Sciatic nerve (tissue), 2 donors: ENCODE results near the gene ADPRHL1. TPM values are rescaled to one million over a fixed set of nuclear protein-coding genes. Genes with fewer than 3 reads are reported as not detected.

Source experiments
- ATAC-seq: fragments of 200-7000 bp; cut with Tn5 transposase; one replicate; pipeline ENCODE4 v1.9.1; 2020; ENCODE audit warnings: mild to moderate bottlenecking, moderate library complexity
- DNase-seq: peaks from one replicate; pipeline ENCODE4 v3.0.0-alpha.2; 2020; ENCODE audit warnings: low spot score
- intact Hi-C: fragments of 100-400 bp; cut with DNase I; formaldehyde crosslinking; loops from one replicate; pipeline ENCODE4 v1.14.2; 2022
- total RNA-seq: library from RNA; stranded (reverse); fragmentation: NEBNext Ultra II Directional; extraction: Animal tissue kit (Norgen Biotek cat#: 25700); gene quantifications from one replicate; pipeline ENCODE4 v1.2.1, GENCODE V29; 2021
- donor health status: DM: no; HTN: no; CAD: no.
- donor health status: DM: no; HTN: no; CAD: no.

Gene ADPRHL1
- total RNA-seq, 1 donor from 2014 or later: 14.5 TPM

DNA sequence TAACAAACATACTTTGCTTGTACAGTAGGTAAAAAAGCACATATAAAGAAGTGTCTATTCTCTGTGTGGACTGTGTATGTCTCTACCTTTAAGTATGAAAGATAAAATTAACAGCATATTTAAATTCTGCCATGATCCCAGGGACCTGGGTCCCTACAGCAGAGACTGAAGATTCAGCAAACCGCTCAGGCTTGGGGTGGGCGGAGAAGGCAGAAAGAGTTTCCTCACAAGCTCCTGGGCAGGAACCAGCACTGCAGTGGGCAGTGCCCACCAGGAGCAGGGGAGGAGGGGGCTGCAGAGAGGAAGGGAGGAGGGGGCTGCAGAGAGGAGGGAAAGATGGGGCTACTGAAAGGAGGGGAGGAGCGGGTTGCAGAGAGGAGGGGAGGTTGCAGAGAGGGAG is 44.7 kb downstream of the ADPRHL1 start:
- ATAC-seq (no peak), DNase-seq (peak; percentile 53)
- intact Hi-C loops: no loop called here

- intact Hi-C loops: no loop called here
- ATAC-seq: peak; percentile 16
Measured at GRCh38 chr13:113407531-113408393, 45.5 kb downstream of the ADPRHL1 start.

DNA sequence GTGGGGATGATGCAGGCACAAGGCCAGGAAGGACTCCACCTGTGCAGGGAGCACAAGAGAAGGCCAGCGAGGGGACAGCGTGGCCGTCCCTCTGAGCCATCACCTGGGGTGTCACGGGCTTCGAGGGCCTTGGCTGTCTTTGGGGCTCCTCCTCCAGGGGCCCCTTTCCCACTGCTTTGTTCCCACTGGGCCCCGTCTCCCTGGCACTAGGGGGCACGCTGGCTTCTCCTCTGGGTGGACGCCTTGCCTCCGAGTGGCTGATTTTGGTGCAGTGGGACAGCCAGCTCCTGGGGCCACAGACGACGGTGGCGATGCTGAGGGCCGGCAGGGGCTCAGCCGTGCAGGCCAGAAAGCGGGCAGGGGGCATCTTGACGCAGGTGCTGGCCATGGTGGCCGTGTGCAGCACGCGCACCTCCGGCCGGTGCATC is 46.2 kb downstream of the ADPRHL1 start:
- intact Hi-C loops: no loop called here
- ATAC-seq: no peak
- peak; percentile 54 for DNase-seq

More at GRCh38 chr13:113407531-113408393, 45.5 kb downstream of the ADPRHL1 start:
- peak; percentile 54 for DNase-seq

GRCh38 chr13:113406321-113407102 is 46.8 kb downstream of the ADPRHL1 start:
- no peak for ATAC-seq
- DNase-seq: peak; percentile 55
- intact Hi-C loops: no loop called here

DNA sequence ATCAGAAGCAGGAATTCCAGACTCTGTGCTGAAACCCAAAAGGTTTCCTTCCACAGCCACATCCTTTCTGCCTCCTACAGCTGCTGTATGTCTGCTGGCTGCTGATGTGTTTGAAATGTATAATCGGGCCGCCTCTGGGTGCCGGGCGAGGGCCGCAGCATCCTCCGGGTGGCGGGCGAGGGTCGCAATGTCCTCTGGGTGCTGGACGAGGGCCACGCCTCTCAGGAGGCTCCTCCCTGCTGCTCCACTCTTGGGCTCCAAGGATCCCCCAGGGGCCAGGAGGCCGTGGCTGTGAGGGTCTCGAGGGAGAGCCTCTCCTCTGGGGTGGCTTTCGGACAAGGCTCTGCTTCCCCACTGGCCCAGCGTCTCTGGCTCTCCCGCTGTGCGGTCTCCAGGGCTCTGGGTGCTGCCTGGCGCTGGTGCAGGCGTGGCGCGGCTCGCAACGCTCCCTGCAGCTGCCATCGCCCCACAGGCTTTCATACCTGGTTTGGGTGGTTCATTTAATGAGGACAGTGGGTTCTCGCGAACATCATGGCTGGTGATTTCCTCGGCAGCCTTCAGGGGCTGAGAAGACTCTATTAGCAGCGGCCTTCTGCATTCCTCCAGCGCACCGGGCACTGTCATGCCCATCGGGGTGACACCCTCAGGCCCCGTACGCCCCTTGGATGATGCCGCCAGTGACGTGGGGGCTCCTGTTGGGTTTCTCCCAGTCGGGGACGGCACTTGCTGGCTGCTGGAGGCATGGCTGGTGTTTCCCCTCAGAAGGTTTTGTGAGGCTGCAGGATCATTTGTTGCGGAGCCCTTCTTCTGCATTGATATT is 47.6 kb downstream of the ADPRHL1 start:
- DNase-seq (no peak), ATAC-seq (no peak)
- intact Hi-C loops: no loop called here

DNA sequence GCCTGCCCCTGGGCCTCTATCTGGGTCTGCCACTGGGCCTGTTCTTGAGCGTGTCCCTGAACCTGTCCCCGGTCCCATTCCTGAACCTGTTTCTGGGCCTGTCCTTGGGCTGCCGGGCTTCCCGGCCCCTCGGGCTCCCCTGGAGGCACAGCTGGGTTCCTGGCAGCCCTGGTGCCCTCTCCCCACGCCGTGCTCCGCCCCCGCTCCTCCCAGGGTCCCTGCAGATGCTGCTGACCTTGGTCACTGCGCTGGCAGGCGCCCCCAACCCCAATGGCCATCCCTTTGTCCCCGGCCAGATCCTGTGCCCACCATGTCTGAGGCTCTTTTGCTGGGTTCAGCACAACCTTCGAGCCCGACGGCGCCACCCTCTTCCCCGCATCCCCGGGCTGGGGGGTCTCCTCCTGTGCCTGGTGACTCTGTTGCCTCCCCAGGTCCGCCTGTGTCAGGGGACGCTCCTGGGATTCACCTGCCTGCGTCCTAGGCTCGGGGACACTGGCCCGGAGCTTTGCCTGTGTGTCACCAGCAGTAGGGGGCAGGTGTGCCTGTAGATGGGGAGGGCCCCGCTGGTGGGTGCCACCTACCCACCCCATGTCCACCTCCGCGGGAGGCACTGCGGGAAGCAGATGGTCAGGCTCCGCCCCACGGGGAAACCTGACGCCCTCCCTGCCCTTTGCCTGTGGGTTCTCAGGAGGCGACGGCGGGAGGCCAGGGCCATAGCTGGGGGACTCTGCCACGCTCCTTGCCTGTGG is 48.4 kb downstream of the ADPRHL1 start:
- no peak for ATAC-seq
- intact Hi-C loops: no loop called here
- DNase-seq: no peak

DNA sequence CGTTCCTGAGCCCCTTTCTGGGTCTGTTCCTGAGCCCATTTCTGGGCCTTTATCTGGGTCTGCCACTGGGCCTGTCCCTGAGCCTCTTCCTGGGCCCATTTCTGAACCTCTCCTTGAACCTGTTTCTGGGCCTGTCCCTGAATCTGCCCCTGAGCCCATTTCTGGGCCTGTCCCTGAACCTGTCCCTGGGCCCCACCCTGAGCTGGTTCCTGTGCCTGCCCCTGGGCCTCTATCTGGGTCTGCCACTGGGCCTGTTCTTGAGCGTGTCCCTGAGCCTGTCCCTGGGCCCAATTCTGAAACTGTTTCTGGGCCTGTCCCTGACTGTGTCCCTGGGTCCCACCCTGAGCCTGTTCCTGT is 48.9 kb downstream of the ADPRHL1 start:
- intact Hi-C loops: no loop called here
- ATAC-seq: no peak
- DNase-seq: no peak

GRCh38 chr13:113403255-113404104 is 49.8 kb downstream of the ADPRHL1 start:
- ATAC-seq (no peak), DNase-seq (no peak)
- intact Hi-C loops: no loop called here

DNA sequence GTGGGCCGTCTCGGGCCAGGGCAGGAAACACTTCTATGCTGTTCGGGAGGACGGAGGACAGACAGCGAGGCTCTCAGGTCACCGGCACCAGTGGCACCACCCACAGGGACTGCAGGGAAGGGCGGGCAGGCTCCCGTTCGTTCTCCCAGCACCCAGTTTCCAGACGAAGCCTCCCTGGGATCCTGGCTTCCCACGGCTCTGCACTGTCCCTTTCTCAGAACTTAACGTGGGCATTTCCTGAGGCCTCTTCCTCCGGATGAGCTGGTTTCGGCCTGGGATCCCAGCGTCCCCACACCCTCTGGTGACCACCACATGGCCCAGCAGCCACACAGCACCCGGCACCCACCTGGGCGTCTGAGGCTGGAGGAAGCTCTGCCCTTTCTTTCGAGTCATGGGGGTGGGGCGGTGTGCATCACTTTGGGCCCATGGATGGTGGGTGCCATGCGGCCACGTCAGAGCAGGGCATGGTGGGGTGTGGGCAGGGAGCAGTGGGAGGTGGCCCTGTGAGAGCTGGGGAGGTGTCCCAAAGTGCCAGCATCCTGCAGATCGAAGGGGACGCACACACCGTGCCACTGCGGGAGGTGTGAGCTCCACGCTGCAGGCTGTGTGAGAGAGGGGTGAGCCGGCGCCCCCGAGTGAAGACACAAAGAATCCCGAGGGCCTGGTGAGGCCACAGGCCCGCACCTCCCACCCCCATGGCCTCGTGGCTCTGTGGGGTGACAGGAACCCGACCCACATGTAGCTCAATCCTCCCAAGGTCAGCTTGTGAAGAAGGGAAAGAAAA is 50.6 kb downstream of the ADPRHL1 start:
- DNase-seq (no peak), ATAC-seq (no peak)
- intact Hi-C loops: no loop called here

DNA sequence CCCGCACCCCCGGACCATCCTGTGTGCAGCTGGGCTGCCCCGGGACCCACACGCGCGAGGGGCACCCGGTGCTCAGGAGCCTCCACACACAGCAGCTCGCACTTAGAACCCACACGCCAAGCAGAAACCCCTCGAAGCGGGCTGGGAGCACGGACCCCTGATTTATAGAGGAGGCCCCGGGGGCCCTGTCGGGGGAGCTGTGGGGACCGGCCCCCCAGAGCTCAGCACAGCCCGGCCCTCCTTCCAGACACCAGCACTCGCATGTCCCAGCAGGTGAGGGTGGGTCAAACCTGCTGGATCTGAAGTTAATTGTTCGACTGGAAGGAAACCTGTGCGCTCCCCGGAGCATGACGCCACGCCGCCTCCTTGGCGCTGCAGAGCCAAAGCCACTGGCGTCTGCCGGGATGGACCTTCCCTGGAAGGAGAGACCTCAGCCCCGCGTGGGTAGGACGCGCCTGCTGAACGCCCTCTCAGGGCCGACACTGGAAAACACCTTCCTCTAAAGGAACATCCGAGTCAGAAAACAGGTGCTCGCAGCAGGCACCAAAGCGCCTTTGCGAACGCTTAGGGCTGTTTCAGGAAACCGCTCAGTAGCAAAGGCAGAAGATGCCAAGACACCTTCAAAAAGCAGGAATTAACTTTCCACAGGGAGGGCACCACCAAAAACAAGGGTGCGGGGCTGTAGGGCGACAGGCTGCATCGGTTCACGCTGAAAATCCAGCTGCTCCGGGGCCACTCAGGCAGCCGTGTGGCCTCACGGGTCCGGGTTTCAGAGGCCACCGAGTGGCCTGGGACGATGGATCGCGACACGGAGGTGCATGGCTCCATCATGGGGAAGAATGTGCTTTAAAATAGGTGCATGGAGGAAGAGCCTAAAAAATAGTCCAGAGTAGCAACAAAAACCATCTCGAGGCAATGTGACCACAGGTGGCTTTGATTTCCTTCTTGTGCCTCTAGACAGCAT is 51.6 kb downstream of the ADPRHL1 start:
- intact Hi-C loops: no loop called here
- ATAC-seq (no peak), DNase-seq (no peak)

DNA sequence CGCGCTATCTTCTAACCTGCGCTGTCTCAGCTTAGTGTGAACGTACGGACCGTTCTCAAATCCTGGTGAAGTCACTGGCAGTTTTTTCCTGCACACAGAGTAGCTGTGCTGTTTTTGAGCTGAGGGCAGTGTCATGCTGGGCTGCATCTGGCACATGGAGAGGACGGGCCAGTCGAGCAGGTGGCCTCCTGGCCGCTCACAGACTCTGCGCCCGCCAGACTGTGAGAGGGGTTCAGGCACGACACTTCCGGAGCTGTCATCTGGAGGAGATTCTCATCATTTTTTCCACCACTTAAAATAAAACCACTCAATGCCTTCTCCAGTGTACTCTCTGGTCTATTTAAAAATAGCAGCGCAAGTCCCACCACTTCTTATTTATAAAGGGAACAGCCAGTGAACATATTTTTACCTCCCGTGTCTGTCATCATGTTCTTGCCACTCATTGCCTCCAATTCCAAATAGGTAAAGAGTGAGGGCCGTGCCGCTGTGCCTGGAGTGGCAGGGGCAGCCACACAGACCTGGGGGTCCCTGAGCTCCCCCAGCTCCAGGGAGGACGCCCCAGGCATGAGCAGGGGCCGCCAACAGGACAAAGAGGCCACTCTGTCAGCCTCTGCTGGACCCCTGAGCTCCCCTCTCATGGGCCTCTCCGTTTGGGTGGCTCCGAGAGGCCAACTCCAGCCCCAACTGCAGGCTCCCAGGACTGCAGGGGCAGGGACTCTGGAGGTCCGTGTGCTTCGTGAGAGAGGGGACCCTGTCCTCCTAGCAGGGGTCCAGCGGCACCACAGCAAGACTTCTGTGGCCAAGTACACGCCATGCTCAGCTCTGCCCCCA is 52.5 kb downstream of the ADPRHL1 start:
- intact Hi-C loops: no loop called here
- ATAC-seq: no peak
- no peak for DNase-seq

- ATAC-seq: no peak
- intact Hi-C loops: no loop called here
- no peak for DNase-seq
Measured at GRCh38 chr13:113399755-113400149, 53.5 kb downstream of the ADPRHL1 start.

DNA sequence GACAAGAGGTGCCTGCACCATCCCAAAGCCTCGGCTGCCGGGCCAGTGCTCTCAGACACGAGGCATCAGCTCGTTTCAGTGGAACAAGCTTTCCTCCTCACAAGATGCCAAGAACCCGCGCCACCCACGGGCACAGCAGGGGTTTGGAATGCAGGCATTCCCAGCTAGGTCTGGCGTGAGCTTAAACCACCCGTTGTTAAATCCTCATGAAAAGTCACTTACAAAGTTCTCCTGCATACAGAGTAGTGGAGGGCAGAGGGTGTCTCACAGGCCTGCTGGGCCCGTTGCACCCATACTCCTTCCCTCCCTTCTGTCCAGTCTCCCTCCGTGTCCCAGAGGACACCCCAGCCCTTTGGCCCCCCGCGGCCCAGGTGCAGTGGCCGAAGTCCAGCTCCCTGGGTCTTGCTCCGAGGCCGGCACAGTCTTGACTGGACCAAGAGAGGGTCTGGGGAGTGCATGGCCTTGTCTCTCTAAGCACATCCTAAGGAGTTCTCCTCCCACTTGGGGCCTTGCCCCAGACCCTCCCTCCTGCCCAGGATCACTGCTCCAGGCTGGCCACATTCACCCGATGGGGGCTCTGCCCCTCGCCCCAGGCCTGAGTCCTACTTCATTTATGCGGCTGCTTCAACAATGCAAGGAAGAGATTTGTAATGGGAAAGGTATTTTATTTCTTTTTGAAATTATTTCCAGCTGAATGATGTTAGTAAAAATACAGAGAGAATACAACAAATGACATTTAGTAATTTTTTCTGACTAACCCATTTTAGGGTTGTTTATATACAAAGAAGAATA is 54.1 kb downstream of the ADPRHL1 start:
- DNase-seq: no peak
- ATAC-seq: peak; percentile 38
- intact Hi-C loops: no loop called here

DNA sequence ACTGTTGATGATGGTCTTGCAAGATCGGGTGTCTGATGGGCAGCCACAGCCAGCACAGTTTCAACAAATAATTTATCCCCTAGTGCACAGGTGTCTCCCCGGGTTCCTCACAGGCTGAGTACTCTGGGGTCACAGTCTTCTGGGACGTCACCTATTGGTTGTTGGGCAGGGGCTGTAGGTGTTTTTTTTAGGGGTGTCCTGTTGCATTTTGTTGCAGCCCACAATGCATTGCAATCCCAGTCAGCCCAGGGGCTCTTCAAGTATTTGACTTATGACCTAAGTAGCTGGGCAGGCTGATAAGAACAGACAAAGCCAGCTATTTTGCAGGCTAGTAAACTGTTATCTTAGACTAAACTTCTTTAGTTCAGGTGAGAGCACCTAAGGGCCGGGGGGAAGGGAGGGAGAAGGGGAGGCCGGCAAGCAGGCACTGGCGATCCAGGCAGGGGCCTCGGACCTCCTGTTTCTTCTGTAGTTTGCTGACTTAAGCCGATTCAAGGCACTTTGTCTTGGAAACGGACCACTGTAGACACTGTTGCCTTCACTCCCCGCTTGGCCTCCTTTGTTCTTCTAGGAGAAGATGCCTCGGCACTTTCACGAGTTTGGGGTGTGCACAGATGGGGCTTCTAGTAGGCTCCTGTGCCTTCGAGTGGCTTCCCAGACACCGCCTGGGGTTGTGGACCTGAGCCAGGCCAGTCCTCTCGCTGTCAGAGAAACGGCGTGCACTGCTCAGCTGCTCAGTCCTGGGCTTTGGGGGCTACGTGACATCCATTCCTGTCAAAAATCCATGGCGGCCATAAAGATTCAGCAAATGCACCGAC is 55.5 kb downstream of the ADPRHL1 start:
- DNase-seq (no peak), ATAC-seq (no peak)
- intact Hi-C loops: no loop called here
